GM18870 (cell line): ENCODE results near the gene CACNB1.

Experiments used
- ATAC-seq: cut with Tn5 transposase; IDR thresholded peaks from one replicate; pipeline ENCODE4 v1.9.1; 2021; ENCODE audit warnings: moderate library complexity; ENCODE audit not compliant: unreplicated experiment

The CACNB1 gene

GRCh38 chr17:39197380-39198185, at the start of gene CACNB1:
Gene CACNB1, minus strand, starts transcription at chr17:39197669. Its CDS starts 174 bp downstream, at chr17:39197495.
- ATAC-seq, result no peak

GRCh38 chr17:39246274-39246673, 48.8 kb upstream of the CACNB1 start:
- ATAC-seq, result no peak

DNA sequence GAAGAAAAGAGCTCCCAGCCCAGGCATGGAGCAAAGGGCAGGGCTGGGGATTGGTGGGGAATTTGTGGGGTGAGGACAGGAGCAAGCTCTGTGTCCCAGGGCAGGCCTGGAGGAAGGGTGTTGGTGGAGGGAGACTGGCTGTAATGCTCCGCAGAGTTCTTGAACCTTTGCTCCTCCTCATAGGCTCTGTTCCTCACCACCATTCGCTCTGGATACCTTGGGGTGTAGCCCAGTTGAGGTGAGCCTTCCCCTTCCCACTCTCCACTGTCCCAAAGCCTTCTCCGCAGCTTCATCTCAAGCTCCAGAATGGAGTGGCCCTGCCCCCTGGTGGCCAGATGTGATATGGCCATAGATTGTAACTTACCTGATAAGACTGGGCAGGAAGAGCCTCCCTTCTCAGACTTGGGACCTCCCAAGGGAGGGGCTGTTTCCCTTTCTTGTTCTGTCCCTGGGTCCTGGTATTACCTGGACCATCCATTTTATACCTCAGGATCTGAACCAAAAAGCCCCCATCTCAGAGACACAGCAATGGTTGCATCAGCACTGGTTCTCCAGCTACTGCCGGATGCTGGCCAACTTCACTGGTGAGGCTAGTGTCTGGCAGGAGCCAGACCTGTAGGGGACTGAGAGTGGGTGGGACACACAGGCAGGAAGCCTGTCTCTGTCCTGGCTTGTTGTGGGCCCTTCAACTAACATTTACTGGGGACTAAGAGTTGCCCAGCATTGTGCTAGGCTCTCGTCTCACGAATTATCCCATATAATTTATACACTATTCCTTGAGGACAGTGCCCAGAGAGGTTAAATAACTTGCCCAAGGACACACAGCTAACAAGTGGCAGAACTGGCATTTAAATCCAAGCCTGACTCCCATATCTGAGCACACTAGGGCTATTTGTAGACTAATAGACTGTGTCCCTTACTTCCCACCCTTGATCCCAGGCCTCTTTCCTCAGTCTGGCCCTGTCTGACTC, 47.4 kb upstream of the CACNB1 start:
- no peak for ATAC-seq

DNA sequence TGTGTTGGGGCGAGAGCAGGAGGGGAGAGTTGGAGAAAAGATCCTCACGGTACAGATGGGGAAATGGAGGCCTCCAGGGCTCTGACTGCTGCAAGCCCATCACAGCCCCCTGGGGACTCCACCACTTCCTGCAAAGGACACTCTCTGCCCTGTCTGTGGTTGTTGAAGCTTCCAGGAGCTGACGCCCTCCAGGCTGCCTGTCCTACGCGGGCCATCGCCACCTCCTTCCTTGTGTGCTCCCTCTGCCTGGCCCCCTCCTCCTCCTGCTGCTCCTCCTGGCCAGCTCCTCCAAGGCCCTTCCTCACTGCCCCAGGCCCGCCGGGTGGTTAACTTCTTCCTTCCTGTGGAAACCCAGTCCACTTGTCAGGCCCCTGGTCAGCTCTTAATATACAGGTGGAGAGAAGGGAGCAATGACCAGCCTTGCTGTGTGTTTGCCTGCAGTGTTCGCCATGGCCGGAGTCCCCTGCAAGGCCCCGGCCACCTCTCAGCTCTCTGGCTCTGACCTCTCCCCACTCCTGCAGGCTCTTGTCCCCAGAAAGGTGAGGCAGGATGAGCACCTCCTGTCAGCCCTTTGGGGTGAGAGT, 46.6 kb upstream of the CACNB1 start:
- ATAC-seq, result no peak

GRCh38 chr17:39243155-39243554, 45.7 kb upstream of the CACNB1 start:
- ATAC-seq, result no peak

DNA sequence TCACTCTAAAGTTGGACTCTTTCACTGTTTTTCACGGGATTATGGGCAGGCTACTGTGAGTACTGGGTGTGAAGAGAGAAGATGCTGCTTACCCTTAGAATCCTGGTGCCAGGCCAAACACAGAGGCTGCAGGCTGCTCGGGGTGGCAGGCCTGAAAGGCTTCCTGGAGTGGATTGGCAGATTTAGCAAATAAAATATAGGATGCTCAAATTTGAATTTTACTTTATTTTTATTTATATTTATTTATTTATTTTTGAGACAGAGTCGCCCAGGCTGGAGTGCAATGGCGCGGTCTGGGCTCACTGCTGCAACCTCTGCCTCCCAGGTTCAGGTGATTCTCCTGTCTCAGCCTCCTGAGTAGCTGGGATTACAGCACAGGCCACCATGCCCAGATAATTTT, 43.2 kb upstream of the CACNB1 start:
- no peak for ATAC-seq

GRCh38 chr17:39239640-39240314, 42.3 kb upstream of the CACNB1 start:
- no peak for ATAC-seq

- ATAC-seq, result no peak
Observed at GRCh38 chr17:39238311-39238972, 41.0 kb upstream of the CACNB1 start.

- no peak for ATAC-seq
Observed at GRCh38 chr17:39237586-39237985, 40.1 kb upstream of the CACNB1 start.

DNA sequence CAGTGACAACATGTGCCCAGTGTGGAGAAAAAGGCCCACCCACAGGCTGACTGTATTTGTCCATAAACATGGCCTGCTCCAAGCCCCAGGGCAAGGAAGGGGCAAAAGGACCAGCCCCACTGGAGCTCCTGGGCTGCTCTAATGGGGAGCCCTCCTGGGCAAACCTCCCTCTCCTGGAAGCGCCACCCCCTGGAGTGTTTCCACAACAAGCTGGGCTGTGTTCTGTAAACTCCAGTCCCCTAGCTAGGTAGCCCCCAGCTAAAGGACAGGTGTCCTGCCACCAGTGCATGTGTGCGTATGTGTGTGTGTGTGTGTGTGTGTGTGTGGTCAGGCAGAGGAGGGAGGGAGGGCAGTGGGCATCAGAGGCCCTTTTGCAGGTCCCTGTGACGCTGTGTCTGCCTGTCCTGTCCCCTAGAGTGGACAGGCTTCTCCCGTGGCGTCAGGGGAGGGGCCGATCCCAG, 39.5 kb upstream of the CACNB1 start:
- no peak for ATAC-seq

DNA sequence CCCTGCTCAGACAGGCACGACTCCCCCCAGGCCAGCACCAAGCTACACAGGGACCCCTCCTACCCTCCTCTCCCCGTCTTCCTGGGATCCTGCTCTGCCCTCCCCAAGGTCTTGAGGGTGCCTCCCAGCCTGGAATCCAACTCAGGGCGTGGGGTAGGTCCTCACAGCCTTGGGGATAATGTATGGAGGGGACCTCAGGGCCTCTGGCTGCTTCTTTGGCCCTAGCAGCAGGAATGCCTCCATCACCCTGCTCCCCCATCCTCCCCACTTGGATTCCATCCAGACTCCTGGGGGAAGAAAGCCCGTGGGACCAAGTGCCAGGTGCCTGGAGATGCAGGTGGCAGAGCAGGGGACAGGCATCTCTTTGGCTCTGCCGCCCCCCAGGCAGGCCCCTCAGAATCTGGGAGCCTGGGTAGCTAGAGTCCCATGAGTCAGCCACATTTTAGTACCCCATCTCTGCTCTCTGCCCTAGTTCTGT, 39.0 kb upstream of the CACNB1 start:
- ATAC-seq, result no peak

- ATAC-seq, result no peak
Observed at GRCh38 chr17:39235555-39236449, 38.3 kb upstream of the CACNB1 start.

DNA sequence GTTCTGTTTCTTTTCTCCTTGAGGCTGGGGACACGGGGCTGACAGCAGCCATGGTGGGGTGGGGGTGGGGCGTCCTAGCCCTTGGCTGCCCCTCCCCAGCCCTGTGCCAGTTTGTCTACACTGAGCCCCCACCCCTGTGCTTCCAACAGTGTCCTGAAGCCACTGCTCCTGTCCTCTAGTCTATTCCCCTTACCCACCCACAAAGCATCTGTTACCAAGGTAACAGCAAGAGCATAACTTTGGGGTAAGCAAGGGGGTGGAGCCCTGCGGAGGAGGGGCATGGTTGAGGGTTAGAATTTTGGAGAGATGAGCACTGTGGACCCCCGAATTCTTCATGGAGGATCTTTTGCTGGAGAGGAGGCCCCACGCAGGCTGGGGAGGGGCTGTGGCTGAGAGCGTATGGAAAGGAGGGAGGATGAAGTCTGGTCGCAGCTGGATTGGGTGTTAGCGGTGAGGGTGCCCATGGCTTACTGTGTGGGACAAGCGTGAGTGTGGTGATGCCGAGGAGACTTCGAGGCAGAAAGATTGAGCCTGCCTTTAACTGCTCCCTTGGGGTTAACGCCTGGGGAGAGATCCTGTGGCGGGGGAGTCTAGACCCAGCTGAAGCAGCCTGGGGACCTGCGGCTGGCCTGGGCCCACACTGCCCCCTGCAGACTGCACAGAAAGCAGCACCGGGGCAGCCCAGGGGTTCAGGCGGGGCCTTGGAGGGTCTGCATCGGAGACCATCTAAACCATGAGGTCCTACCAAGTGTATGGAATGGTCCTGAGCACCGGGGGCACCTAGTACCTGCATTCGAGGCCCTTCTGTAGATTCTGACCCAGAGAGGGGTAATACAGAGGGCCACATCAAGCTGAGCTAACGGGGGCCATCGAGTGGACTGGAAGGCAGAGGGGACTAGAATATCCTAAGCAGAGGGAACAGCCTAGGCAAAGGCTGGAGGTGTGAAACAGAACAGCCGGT, 34.4 kb upstream of the CACNB1 start:
- no peak for ATAC-seq

GRCh38 chr17:39231091-39231561, 33.7 kb upstream of the CACNB1 start:
- no peak for ATAC-seq

- ATAC-seq, result no peak
Observed at GRCh38 chr17:39230361-39230760, 32.9 kb upstream of the CACNB1 start.

- ATAC-seq, result no peak
Observed at GRCh38 chr17:39229274-39229913, 31.9 kb upstream of the CACNB1 start.

DNA sequence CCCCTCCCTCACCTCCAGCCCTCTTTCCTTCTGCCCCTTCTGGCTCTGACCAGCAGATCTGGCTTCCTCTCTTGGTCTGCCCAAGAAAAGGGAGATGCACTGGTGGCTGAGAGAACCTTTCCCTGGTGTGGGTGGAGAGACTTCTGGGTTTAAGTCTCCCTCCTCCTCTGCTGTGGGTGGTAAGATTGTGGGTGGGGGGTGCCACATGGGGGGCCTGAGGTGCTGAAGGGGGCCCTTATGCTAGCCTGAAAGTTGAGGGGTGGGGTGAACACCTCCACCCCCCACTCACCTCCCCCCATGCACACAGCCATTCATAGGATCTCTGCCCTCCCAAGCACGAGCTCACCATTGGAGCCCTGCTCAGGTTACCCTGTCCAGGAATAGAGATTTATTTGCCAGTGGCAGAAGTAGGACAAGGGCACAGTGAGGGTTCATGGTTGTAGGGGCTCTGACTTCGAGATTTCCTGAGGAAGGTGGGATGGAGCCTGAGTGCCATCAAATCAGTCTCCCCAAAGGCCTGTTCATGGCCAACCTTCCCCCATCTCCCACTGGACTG, 30.0 kb upstream of the CACNB1 start:
- ATAC-seq, result no peak
